Frontal cortex (tissue), 4 donors: Measurements from ENCODE around the gene COPE. TPM values are rescaled to one million over a fixed set of nuclear protein-coding genes. Genes with fewer than 3 reads are reported as not detected.
"Not testable (repeated sequence)": the region's sequence is repeated elsewhere in the genome, so short reads cannot be mapped to it uniquely, and the experiment has no call there.

Experiments
- DNase-seq, 2 donors: peaks; one replicate each; pipeline ENCODE4 v3.0.0; 2012; ENCODE audit warnings: low spot score in 2 of 2
- FAIRE-seq: peaks from 2 replicates; lab custom pipeline; 2012; peaks lifted over from hg19 to GRCh38; lab: Jason Lieb, UNC
- total RNA-seq: library from RNA; depleted of rRNA; stranded (reverse); fragments of >200 nt; gene quantifications from one replicate; pipeline ENCODE4 v1.2.3, GENCODE V29; 2014
- donor health status: control.
- donor health status: control.
- donor health status: control.

The COPE gene
- total RNA-seq, 1 donor from 2014 or later: 92.5 TPM

- DNase-seq: no peak
- FAIRE-seq: no peak
Measured at GRCh38 chr19:18941628-18942354, 22.6 kb upstream of the COPE start.

DNA sequence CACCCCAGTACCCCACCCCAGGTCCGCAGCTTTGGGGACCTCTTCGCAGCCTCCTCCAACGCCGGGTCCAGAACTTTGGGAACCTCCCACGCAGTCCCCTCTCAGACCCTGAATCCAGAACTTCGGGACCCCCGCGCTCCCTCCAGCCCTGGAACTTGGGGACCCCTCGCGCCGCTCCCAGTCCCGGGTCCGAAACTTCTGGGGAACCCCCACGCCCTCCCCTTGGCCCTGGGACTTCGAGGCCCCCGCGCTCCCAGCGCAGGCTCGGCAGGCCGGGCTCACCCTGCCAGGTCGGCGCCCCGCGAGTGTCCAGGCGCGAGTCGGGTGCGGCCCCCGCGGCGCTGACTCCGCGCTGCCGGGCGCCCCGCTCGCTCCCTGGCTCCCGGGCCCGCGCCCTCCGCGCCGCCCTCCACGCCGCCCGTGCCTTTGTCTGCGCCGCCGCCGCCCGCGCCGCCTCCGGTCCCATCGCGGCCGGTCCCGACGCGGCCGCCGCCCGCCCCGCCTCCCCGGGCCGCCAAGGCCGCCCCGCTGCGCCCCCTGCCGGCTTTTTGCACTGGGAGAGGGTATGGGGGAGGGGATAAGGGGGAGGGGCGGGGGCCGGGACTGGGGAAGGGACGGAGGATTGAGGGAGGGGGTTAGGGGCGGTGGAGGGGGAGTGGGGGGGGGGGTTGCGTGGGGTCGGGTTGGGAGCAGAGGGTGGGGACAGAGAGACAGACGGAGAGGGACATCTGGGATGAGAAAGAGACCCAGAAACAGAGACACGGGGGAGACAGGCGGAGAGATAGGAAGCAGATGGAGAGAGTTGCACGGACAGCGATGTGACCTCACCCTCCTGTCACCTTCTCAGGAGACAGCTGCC lies 21.8 kb upstream of the COPE start, which contains the start of gene HOMER3:
HOMER3 (minus strand) TSS at position 449 of the 859 bp plus-strand sequence. CDS start 2,235 bp downstream, outside the sequence.
- DNase-seq: peak; percentile 95 to 96
- no peak for FAIRE-seq

DNA sequence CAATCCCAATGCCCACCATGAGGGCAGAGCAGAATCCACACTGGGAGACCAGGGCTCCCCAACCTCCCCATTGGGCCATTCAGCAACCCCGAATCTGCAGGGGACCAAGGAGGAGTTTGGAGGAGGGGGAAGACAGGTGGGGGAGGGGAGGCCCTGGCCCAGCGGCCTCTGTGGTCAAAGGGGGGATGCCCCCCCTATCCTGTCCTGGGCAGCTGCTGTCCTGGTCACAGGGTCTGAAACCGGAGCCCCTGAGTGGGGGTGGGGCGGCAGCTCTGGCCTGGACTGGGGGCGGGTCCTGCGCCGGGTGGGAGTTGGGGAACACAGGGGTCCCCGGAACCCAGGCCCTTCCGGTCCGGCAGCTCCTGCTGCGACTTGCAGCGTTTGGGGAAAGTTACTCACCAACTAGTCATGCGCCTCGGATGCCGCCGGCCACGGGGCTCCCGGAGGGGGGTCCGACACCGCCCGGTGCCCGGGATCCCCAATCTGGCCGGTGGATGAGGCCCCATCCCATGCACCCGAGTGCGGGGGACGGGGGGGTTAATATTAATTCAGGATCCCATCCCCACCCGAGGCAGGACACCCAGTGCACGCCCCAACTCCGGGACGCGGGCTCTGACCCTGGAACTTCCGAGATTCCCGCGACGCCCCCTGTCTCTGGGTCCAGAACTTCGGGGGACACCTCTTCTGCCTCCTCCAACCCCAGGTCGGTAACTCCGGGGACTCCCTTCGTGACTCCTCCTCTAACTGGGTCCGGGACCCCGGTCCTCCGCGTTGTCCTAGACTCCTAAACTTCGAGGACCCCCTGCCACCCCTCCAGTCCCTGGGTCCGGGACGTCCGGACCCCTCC lies 21.0 kb upstream of the COPE start:
- FAIRE-seq: no peak

DNA sequence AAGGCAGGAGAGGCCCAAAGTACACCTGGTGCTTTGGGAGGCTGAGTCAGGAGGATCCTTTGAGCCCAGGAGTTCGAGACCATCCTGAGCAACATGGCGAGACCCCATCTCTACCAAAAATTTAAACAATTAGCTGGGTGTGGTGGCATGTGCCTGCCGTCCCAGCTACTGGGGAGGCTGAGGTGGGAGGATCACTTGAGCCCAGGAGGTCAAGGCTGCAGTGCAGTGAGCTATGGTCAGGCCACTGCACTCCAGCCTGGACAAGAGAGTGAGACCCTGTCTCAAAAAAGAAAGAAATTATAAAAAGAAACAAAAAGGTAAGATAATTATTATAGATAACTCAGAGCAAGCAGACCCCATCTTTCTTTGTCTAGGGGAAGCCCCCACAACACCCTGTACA lies 20.0 kb upstream of the COPE start:
- DNase-seq (no peak), FAIRE-seq (no peak)

More for the DNA sequence above, 21.0 kb upstream of the COPE start:
- DNase-seq: peak; percentile 69 to 73

DNA sequence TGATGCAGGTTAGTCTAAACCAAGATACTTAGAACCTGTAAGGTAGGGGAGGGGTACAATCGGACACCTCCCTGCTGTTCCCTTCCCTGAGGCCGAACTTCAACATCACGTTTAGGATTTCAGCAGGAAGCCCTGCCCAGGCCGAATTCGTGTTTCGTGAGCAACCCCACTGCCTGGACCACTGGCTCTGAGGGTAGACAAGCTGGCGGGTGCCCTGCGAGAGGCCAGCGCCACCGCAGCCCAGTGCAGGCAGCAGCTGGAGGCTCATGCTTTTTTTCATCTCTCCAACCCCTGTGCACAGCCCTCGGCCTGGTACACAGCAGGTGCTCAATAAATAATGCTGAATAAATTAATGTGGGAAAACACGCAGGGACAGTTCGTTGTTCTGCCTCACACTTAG lies 14.1 kb upstream of the COPE start:
- DNase-seq: no peak
- no peak for FAIRE-seq

- FAIRE-seq (no peak), DNase-seq (peak; percentile 75 to 90)
Measured at GRCh38 chr19:18932216-18932841, 13.1 kb upstream of the COPE start.

GRCh38 chr19:18931316-18932162 lies 12.4 kb upstream of the COPE start:
- no peak for FAIRE-seq
- DNase-seq: no peak

GRCh38 chr19:18929311-18929710 lies 10.1 kb upstream of the COPE start:
- DNase-seq: no peak
- no peak for FAIRE-seq

DNA sequence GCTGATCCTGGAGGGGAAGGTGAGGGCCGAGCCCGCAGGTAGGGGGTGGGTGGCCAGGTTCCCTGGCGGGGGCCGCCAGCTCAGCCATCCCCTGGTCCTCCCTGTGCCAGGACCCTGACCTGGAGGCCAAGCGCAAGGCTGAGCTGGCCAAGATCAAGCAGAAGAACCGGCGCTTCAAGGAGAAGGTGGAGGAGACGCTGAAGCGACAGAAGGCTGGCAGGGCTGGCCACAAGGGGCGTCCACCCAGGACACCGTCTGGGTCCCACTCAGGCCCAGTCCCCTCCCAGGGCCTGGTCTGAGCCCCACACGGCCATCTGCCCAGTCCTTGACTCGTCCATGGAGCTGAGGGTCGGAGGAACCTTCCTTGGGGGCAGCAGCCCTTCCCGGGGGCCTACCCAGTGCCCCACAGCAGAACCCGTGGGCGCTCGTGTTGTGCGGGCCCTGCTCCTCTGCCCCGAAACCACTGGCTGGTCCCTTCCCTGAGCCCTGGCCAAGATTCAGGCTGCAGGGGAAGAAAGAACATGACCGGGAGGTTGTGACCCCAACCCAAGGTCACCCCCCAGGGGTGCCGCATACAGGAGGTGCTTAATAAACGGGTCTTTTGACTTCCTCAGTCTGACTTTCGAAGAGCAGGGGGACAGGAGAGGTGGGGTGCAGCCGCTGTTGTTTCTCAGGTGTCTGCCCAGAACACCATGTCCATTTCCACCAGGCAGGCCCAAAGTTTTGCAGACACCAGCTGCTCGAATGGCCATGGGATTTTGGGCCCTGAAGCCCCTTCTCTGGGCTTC lies 9.0 kb upstream of the COPE start:
- DNase-seq (no peak), FAIRE-seq (no peak)

GRCh38 chr19:18924684-18925213 lies 5.6 kb upstream of the COPE start:
- DNase-seq (no peak), FAIRE-seq (no peak)

DNA sequence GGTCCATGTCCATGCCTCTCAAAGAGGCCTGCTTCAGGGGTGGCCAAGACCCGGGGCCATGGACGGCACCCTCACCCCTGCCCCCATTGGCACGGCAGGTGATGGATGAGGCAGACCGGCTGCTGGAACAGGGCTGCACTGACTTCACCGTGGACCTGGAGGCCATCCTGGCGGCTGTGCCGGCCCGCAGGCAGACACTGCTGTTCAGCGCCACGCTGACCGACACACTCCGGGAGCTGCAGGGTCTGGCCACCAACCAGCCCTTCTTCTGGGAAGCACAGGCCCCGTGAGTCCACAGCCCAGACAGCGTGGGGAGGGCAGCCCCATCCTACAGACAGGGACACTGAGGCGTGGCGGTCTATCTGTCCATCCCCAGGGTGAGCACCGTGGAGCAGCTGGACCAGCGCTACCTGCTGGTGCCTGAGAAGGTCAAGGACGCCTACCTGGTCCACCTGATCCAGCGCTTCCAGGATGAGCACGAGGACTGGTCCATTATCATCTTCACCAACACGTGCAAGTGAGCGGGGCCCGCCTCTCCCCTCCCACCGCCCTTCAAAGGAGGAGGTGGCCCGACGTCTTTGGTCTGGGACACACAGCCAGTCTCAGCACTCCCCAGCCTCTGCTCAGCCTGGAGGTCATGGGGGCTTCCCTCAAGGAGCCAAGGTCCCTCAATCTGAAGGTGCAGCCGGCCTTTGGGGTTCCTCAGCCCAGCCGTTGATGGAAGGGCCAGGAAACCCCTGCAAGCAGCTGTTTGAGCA lies 3.2 kb upstream of the COPE start:
- FAIRE-seq: no peak
- DNase-seq: no peak

DNA sequence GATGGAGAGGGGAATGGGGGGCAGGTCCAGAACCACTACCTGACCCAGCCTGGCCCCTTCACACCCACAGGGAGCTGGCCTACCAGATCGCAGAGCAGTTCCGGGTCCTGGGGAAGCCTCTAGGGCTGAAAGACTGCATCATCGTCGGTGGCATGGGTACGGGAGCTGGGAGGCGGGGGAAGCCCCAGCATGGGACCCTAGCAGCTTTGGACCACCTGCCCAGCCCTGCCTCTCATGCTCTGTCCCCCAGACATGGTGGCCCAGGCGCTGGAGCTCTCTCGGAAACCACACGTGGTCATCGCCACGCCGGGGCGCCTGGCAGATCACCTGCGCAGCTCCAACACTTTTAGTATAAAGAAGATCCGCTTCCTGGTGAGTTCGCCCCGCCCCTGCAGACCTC lies 2.4 kb upstream of the COPE start:
- no peak for DNase-seq
- no peak for FAIRE-seq

GRCh38 chr19:18920400-18920799 lies 1.2 kb upstream of the COPE start:
- FAIRE-seq (no peak), DNase-seq (no peak)

GRCh38 chr19:18919900-18920214 lies 670 bp upstream of the COPE start:
- DNase-seq: no peak
- FAIRE-seq: no peak

GRCh38 chr19:18917593-18917992 lies 1.6 kb downstream of the COPE start:
- FAIRE-seq, DNase-seq: not testable (repeated sequence)

GRCh38 chr19:18915639-18916038 lies 3.5 kb downstream of the COPE start:
- DNase-seq (peak; percentile 66 to 77), FAIRE-seq (no peak)

GRCh38 chr19:18913466-18913865 lies 5.7 kb downstream of the COPE start:
- DNase-seq: no peak
- FAIRE-seq: no peak
